ENCODE measurements around the gene ATP6AP2.

GRCh38 chrX:40603446-40603845, 22.7 kb downstream of the ATP6AP2 start:
- TF ChIP-seq CTCF (IDR thresholded peaks at IDR 0.05) = no peak
- no peak for TF ChIP-seq EZH2 (IDR thresholded peaks at IDR 0.05; ENCODE audit: borderline replicate concordance, insufficient read depth, low read depth, low read length, poor library complexity, severe bottlenecking)

Measured in B cell (primary cell).